ENCODE data around the gene C18orf63.

GRCh38 chr18:74286856-74287255 is 28.8 kb upstream of the C18orf63 start:
- TF ChIP-seq, protein P1, sequence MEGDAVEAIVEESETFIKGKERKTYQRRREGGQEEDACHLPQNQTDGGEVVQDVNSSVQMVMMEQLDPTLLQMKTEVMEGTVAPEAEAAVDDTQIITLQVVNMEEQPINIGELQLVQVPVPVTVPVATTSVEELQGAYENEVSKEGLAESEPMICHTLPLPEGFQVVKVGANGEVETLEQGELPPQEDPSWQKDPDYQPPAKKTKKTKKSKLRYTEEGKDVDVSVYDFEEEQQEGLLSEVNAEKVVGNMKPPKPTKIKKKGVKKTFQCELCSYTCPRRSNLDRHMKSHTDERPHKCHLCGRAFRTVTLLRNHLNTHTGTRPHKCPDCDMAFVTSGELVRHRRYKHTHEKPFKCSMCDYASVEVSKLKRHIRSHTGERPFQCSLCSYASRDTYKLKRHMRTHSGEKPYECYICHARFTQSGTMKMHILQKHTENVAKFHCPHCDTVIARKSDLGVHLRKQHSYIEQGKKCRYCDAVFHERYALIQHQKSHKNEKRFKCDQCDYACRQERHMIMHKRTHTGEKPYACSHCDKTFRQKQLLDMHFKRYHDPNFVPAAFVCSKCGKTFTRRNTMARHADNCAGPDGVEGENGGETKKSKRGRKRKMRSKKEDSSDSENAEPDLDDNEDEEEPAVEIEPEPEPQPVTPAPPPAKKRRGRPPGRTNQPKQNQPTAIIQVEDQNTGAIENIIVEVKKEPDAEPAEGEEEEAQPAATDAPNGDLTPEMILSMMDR (IDR thresholded peaks at IDR 0.05; ENCODE audit: insufficient read depth, low read length, poor library complexity, severe bottlenecking): no peak
- TF ChIP-seq EZH2phosphoT487 (conservative IDR thresholded peaks at IDR 0.05; ENCODE audit: low read length): no peak

Measured in SU-DHL-6 (cell line).